GM19351 (cell line): ENCODE measurements around the gene BIN2.
"Not testable (repeated sequence)": the region's sequence is repeated elsewhere in the genome, so short reads cannot be mapped to it uniquely, and the experiment has no call there.

Experiments
- ATAC-seq: cut with Tn5 transposase; IDR thresholded peaks from one replicate; pipeline ENCODE4 v1.9.1; 2021; ENCODE audit warnings: mild to moderate bottlenecking, moderate library complexity; ENCODE audit not compliant: unreplicated experiment

The BIN2 gene

DNA sequence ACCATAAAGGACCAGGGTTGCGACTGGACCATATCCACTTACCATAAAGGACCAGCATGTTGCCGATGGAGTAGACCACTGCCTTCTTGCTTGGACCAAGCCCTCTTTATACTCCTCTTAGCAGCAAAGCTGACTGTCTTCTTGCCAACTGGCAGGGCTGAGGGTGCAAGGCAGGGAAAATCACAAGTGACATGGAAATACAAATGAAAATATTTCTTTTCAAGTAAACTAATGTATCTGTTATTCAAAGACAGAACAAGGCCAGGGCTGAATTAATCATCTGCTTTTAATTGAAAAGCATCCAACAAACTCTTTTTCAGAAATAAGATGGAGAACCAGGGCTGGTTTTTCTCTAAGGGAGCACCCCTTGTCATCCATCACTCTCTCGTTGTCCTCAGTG, 22.6 kb upstream of the BIN2 start, which contains the start of gene CELA1:
CELA1 (minus strand) TSS at position 99 of the 400 bp plus-strand sequence; CDS start at position 58, 41 bp downstream.
- no peak for ATAC-seq

DNA sequence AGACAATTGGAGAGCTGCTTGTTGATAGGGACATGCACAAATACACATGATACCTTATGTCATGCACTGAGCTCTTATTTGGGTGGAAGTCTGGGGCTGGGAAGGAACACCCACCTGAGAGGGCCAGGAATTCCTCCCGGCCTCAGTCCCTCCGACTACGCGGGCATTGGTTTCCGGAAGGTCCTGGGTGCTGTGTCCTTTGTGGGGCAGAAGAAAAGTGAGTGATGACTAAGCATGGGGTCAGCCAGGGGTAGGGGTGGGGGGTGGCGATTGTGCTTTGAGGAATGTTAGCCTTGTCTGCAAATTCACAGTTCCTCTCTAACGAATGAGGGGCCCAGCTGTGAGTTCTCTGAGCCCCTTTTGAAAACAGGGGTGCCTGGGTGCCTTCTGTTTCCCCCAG, 21.7 kb upstream of the BIN2 start:
- ATAC-seq: no peak

DNA sequence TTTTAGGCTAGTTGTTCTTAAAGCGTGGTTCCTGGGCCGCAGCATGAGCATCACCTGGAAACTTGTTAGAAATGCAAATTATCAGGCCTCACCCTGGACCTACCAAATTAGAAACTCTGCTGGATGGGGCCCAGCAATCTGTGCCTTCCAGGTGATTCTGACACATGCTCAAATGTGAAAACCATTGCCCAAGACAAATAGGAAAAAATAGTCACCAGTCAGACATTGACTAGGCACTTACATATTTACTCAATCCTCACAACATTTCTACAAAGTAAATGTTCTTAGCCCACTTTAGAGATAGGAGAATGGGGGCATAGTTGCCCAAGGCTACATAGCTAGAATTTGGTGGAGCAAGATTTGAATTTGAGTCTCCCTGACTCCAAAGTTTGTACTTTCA, 19.2 kb upstream of the BIN2 start:
- no peak for ATAC-seq

DNA sequence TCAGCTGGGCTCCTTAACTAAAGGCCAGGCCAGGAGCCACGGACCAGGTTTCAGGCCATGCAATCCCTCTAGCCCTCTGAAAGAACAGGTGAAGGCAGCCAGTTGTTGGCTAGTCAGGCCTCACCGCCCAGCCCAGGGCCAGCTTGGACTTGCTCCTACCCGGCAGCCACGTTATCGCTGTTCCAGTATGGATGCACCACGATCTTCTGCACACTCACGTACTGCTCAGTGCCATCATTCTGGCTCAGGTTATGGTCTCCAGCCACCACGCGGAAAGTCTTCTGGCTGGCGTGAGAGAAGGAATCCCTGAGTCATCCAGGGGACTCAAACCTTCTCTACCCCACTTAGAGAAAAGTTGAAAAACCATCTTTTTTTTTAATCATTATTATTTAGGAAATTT, 18.4 kb upstream of the BIN2 start:
- ATAC-seq: no peak

DNA sequence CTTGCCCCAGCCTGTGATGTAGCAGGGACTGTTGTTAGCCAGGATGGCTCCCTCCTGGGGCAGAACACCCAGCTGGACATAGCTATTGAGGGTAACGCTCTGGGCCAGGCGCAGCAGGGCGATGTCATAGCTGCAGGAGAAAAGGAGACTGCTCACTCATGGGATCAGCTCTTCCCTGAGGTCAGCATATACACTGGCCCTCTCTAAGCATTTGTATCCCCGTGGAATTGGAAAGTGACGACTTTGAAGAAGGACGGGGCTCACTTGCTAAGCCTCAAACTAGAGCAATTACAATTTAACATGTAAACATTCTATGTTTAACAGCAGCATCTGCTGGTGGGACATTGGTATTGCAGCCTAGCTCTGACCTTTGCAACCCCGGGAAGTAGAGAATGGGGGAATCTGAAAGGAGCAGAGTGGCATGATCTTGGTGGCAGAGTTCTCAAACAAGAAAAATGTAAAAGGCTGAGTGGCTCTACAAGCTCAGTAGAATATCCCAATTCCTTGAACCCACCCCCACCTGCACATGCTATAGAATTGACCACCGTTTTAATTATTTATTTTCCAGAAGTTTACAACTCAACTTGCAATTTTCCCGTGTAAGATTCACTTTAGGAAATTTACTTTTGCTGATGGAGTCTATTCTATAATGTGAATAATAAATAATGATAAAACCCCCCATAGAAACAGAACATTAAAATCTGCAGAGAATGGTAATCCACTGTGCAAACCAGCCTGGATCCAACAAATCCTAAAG, 17.5 kb upstream of the BIN2 start:
- ATAC-seq: no peak

DNA sequence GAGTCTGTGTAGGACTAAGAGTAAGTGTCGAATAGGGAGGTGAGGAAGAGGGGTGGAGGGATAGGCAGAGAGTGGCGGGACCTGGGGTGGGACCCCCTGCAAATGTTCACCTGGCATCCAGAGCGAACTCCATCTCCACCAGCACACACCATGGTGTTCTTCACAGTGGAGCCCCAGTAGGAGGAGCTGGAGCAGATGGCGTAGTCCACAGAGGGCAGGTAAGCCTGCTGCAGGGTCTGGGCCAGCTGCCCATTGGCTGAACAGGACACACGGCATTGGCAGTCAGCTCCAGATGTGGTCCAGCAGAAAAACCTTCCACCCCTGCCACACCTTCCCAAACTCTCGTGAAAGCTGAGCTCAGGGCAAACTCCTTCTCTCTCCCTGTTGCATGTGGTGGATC, 15.8 kb upstream of the BIN2 start:
- no peak for ATAC-seq

DNA sequence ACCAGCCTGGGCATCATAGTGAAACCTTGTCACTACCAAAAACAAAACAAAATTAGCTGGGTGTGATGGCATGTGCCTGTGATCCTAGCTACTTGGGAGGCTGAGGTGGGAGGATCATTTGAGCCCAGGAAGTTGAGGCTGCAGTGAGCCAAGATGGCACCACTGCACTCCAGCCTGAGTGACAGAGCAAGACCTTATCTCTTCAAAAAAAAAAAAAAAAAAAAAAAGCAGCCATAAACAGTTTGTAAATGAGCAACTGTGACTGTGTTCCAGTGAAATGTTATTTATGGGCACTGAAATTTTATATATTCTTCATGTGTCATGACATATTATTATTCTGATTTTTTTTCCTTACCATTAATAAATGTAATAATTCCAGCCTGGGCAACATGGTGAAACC, 13.4 kb upstream of the BIN2 start:
- ATAC-seq: not testable (repeated sequence)

DNA sequence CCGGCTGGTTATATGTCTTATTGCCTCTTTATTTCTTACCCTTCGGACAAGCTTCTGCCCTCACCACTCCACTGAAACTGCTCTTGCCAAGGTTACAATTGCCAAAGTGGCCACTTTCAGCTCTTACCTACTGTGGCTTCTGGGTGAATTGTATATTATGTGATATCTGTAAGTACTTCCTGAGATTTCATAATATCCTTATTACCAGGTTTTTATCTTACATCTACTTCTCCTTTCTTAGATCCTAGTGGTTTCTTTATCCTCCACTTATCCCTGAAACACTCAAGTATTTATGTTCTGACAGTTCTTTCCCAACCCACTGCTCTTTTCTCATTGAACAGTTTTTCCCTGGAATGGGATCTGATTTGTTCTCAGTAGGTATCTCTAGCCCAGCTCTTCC, 12.0 kb upstream of the BIN2 start:
- no peak for ATAC-seq

DNA sequence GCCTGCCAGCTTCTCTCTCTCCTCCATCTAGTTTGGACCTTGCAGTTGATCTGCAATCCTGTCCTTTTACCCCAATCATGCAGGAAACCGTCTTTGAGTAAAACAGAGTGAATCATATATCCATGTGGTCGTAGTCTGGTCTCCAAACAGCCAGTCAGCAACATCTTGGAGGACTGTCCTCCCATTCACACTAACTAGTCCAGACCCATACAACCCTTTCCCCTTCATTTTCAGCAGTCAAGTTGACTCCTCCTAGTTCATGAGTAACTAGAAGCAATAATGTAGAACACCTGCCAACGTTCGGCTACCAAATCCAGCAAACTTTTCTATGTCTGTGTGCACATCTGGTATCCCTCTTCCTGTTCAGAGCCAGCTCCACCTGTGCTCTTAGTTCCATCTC, 10.8 kb upstream of the BIN2 start:
- ATAC-seq: no peak

DNA sequence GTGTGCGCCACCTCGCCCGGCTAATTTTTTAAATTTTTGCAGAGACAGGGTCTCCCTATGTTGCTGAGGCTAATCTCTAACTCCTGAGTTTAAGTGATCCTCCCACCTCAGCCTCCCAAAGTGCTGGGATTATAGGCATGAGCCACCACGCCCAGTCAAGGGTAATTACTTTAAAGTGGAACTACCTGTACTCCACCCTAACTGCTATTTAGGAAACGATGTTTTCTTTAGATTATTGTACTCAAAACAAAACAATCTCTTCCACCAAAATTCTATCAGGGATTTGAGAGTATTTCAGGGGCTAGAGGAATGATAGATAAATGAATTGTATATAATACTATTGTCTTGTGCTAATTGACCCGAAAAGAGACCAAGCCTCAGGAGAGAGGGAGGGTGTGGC, 9.6 kb upstream of the BIN2 start:
- no peak for ATAC-seq

DNA sequence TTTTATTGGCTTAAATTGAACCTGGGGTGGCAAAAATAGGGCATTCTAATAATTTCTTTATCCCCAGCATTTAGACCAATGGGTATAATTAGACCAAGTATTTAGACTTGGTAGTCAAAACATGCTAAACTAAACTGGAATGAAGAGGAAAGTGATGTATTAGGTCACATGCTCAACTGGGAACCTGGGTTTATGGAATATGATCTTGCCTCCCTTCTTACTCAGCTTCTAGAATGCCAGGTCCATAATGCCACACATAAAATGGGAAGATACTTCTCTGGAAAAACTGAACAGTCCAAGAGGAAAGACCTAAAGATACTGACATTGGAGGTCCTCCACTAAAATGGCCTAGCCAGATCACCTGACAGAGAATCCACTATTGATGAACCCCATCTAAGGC, 6.2 kb upstream of the BIN2 start:
- no peak for ATAC-seq

DNA sequence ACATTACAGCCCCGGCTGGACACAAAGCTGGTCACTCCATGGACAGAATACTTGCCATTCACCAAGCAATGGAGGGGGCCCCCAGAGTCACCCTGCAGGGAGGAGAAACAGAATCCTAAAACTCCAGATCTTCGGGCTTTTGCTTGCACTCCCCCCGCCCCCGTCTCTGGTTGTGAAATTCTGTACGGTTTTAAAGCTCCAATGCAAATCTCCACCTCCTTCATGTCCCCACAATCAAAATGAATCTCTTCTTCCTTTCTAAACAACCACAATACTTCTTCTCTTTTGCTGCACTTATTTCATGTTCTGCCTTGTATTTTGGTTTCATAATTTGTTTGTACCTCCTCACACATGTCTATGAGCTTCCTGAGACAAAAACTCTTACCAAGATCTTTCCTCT, 5.8 kb upstream of the BIN2 start:
- no peak for ATAC-seq

DNA sequence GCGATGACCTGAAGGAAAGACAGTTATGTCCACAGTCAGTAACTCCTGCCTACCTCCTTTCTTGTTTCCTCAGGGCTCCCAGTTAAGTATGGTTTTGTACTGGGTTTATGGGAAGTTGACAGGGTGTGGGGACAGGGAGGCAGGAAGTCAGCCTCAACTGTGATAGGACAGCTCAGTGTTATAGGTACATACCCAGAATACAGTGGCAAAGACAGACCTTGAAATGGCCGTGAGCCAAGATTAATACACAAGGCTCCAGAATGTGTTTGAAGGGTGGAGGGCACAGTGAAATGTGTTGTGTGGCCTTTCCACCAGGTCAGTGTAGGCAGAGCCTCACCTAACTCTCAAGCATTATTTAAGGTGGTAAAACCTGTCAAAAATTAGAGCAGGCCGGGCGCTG, 4.6 kb upstream of the BIN2 start:
- ATAC-seq: no peak

DNA sequence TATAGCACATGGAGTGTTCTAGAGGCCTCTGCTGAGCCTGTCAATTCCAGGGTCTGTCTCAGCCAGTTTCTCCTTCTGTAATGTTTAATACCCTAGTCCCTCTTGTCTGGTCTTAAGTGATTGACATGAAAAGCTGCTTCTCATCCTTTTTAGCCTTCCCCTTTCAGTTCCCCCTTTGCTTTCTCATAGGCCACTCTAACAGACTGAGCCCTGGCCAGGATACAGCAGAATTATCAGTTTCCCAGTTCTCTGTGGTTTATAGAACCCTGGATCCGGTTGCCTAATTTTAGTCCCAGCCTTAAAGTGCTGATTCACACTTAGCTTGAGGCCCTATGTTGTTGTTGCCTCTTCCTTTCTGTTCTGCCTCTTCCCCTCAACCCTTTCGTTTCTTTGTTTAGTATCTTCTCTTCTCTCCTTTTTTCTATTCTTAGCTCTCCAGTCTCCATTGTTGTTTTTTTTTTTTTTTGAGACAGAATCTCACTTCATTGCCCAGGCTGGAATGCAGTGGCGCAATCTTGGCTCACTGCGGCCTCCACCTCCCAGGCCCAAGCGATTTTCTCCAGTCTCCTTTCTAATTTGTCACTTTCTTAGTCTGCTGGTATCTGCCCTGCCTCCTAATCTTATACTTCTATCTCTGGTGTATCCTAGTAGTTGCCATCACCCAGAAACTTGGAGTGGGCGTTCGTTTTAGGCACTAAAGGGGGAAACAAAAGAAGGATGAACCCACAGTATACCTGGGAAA, 2.9 kb upstream of the BIN2 start:
- no peak for ATAC-seq

DNA sequence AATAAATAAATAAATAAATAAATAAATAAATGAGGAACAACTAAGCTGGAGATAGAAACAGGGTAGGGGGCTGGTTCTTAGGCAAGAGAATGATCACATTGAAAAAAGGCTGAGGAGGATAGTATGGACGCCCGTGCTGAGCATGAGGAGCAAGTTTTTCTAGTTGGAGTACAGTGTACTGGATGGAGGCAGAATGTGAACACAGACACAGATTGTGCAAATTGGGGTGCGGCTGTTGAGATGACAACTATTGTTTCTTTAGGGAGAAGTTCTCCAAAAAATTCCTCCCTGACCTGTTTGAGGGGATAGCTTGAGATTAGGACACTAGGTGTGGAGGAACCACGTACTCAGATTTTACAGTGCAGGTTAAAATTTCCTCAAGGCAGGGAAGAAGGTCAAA, 979 bp upstream of the BIN2 start:
- no peak for ATAC-seq

DNA sequence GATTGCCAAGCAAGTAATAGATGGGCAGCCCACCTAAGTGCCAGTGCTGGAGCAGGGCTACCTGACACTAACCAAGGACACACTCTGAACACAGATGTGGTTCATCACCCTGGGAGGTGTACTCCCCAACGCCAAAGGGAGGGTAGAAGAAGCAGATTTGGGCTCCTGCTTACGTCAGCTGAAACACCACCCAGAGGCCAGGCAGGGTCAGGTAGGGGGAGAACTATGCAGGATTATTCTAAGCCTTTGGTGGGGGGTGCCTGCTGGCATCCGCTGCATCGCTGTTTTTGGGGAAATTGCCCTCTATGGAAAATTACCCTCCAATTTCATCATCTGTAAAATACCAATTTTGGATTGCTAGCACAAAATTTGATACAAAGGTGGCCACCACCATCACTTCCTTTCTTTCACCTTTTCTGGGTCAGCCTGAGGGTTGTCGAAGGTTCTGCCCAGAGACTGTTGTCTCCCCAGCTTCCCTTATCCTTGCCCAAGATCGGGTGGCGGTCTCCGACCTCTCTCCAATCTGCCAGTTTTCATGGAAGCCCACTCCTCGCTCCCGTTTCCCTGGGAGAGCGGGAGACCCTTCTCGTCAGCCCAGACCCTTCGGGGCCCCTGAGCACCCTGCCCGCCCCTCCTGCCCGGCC, 535 bp downstream of the BIN2 start:
- no peak for ATAC-seq

DNA sequence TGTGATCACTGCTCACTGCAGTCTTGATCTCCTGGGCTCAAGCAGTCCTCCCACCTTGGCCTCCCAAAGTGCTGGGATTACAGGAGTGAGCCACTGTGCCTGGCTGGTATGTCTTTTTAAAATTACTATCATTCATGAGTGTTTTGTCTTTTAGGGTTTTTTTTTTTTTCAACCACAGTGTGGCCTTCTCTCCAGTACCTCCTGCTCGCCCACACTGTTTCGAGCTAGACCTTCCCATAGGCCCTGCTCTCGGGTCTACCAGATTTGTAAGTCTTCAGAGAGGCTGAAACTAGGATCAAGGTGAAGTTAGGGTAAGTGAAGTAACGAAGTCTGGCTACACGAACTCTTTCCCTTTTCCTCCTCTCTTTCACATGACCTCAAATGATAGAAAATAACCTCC, 1.5 kb downstream of the BIN2 start:
- ATAC-seq: no peak

DNA sequence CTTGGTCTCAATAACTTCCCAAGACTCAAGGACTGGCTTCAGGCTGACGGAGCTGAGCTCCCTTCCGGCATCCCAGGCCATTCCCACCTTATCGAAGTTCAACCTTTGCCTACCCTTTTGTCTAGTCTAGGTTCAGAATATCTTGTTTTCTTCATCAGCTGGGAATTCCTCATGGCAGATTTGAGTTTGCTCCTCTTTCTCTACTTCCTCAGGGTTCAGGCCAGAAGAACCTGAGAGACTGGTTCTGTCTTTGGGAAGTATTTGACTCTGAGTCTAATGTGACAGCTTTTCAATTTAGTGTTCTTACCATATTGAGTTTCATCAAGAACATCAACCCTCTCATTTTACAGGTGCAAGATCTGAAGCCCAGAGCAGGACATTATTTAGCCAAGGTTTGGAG, 2.1 kb downstream of the BIN2 start:
- ATAC-seq: no peak

DNA sequence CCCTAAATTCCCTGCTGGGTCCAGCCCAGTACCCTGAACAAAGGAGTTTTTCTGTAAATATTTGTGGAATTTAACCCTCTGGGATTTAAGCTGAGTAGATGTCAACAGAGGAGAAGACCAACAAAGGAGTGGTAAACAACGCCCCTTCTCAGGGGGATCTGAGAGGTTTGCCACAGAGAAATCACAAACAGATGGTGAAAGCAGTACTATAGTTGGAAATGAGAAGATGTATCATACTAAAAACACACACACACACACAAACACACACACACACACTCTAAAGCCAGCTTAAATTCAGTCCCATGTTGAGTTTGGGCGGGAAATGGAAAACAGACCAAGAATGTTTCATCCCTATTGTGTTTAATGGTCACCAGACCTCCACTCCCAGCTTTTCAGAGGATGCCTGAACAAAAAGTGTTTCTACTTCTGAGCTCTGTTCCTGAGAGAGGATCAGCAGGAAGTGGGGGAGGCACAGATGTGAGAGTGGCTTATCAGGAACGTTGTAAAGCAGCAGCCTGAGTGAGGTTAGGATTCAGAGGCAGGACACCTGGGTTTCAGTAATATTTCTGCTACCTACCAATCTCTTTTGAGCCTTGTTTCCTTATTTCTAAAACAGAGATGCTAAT, 3.2 kb downstream of the BIN2 start:
- ATAC-seq: no peak

DNA sequence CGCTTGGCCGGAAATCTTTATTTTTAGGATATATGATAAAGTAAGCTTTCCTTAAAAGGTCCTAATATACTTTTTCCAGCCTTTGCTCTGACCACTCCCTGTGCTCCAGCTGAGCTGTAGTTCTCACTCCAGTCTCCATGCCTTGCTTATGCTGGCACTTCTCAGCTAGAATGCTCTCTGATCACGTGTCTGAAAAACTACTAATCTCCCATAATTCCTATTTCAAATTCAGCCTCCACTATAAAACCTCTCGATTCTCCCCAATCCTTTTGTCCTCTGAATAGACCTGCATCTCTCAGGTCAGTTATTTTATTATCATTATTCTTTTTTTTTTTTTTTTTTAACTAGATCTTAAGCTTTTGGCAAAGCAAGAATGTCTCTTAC, 3.7 kb downstream of the BIN2 start:
- ATAC-seq: no peak

DNA sequence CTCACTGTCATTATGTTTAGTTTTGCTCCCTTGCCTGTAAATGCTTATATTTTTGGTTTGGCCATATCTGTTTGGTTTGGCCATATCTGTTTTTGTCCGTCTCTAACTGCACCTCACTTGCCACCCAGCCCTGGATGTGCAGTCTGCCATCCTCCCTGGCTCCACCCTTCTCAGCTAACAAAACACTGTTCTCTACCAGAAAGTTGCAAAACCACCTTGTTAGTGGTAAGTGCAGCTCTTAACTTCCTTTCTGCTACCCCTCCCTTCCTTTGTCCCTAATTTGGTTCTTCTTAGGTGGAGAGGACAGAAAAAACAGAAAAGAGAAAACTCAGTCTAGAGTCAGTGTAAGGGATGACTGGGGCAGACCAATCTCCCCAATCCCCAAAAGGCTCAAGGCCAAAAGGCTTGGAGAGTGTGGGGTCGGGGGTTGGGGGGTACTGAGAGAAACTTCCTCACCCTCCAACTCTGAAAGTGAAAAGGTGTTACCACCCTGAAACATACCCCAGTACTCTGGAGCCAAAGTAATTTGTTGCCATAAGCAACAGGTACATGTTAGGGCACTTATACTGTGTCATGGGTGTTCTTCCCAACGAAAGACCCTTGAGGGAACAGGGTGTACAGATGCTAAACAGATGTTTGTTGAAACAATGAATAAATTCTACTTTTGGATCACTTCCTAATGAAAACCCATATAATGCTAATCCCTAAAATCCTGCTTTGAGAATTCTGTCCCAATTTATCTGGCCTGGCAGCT, 5.0 kb downstream of the BIN2 start:
- no peak for ATAC-seq
